WTC11 (cell line): ENCODE results near the gene ECD. TPM values are rescaled to one million over a fixed set of nuclear protein-coding genes. Genes with fewer than 3 reads are reported as not detected.

Experiments
- ATAC-seq: fragments of 200-7000 bp; cut with Tn5 transposase; 2 replicates; pipeline ENCODE4 v1.10.0; 2021; ENCODE audit warnings: mild to moderate bottlenecking, moderate library complexity
- CTCF ChIA-PET: fragments of 300-600 bp; sonication (Branson Sonifier 250); formaldehyde crosslinking; loops from one replicate; lab custom pipeline; 2021; ENCODE audit warnings: antibody characterized with exemption; lab: Charles Lee
- POLR2A ChIA-PET: fragments of 350-600 bp; sonication (Branson Sonifier 250); formaldehyde crosslinking; loops from one replicate; lab custom pipeline; 2021; ENCODE audit warnings: antibody characterized with exemption; lab: Charles Lee
- DNase-seq: peaks from one replicate; pipeline ENCODE4 v3.0.0; 2021; ENCODE audit warnings: low spot score
- H3K27ac Mint-ChIP-seq: 2 replicates; pipeline ENCODE4 v1.8.0; 2021; ENCODE audit warnings: mixed read lengths
- H3K27me3 Mint-ChIP-seq: 2 replicates; pipeline ENCODE4 v1.8.0; 2021; ENCODE audit warnings: low read depth, mild to moderate bottlenecking, moderate library complexity, mixed read lengths
- H3K36me3 Mint-ChIP-seq: 2 replicates; pipeline ENCODE4 v1.8.0; 2021; ENCODE audit warnings: mixed read lengths
- H3K4me1 Mint-ChIP-seq: 2 replicates; pipeline ENCODE4 v1.8.0; 2022; ENCODE audit warnings: mixed read lengths
- H3K4me3 Mint-ChIP-seq: 2 replicates; pipeline ENCODE4 v1.8.0; 2021; ENCODE audit warnings: mild to moderate bottlenecking, moderate library complexity, mixed read lengths
- H3K9me3 Mint-ChIP-seq: 2 replicates; pipeline ENCODE4 v1.8.0; 2021; ENCODE audit warnings: mixed read lengths
- AR ChIP-seq: fragments of 250-450 bp; sonication (Bioruptor Pico); IDR thresholded peaks from 2 replicates; pipeline ENCODE4 v1.9.0; 2021; ENCODE audit warnings: mild to moderate bottlenecking
- CBFB ChIP-seq: sonication (generic); formaldehyde crosslinking; IDR thresholded peaks from 2 replicates; pipeline ENCODE4 v1.8.1; 2022; ENCODE audit warnings: mild to moderate bottlenecking, low read depth, missing genetic modification reagents
- CDX4 ChIP-seq: fragments of 250-450 bp; sonication (Bioruptor Pico); IDR thresholded peaks from 2 replicates; pipeline ENCODE4 v1.9.0; 2021; ENCODE audit warnings: moderate library complexity, mild to moderate bottlenecking, inconsistent platforms, borderline replicate concordance
- E2F1 ChIP-seq: sonication (generic); formaldehyde crosslinking; IDR thresholded peaks from 2 replicates; pipeline ENCODE4 v1.8.0; 2022; ENCODE audit warnings: mild to moderate bottlenecking, missing genetic modification reagents
- E2F4 ChIP-seq: sonication (generic); formaldehyde crosslinking; IDR thresholded peaks from 2 replicates; pipeline ENCODE4 v1.8.1; 2022; ENCODE audit warnings: low read depth, mild to moderate bottlenecking, moderate library complexity, missing genetic modification reagents, borderline replicate concordance
- ERG ChIP-seq: fragments of 250-450 bp; sonication (Bioruptor Pico); IDR thresholded peaks from 2 replicates; pipeline ENCODE4 v1.8.0; 2021; ENCODE audit warnings: mild to moderate bottlenecking
- FOXP1 ChIP-seq: sonication (generic); formaldehyde crosslinking; IDR thresholded peaks from 2 replicates; pipeline ENCODE4 v1.8.0; 2022; ENCODE audit warnings: missing genetic modification reagents, mild to moderate bottlenecking, moderate library complexity, borderline replicate concordance
- IRF2 ChIP-seq: sonication (generic); formaldehyde crosslinking; IDR thresholded peaks from 2 replicates; pipeline ENCODE4 v1.8.0; 2022; ENCODE audit warnings: low read depth, missing genetic modification reagents, borderline replicate concordance
- JAZF1 ChIP-seq: fragments of 250-450 bp; sonication (Bioruptor Pico); IDR thresholded peaks from 2 replicates; pipeline ENCODE4 v1.9.0; 2021; ENCODE audit warnings: moderate library complexity, mild to moderate bottlenecking, inconsistent platforms
- NFE2L1 ChIP-seq: sonication (generic); formaldehyde crosslinking; IDR thresholded peaks from 2 replicates; pipeline ENCODE4 v1.8.1; 2023; ENCODE audit warnings: missing genetic modification reagents
- NR1H2 ChIP-seq: sonication (generic); formaldehyde crosslinking; IDR thresholded peaks from 2 replicates; pipeline ENCODE4 v1.9.0; 2021; ENCODE audit warnings: mild to moderate bottlenecking, moderate library complexity, missing genetic modification reagents
- NR2C2 ChIP-seq: sonication (generic); formaldehyde crosslinking; IDR thresholded peaks from 2 replicates; pipeline ENCODE4 v1.8.0; 2022; ENCODE audit warnings: mild to moderate bottlenecking, missing genetic modification reagents
- SMAD3 ChIP-seq: sonication (generic); formaldehyde crosslinking; IDR thresholded peaks from 2 replicates; pipeline ENCODE4 v1.8.0; 2022; ENCODE audit warnings: missing genetic modification reagents, mild to moderate bottlenecking, borderline replicate concordance
- SP1 ChIP-seq: sonication (generic); formaldehyde crosslinking; conservative IDR thresholded peaks from 2 replicates; pipeline ENCODE4 v1.8.1; 2022; ENCODE audit warnings: missing genetic modification reagents
- ZNF416 ChIP-seq: fragments of 250-450 bp; sonication (Bioruptor Pico); IDR thresholded peaks from 2 replicates; pipeline ENCODE4 v1.9.0; 2021; ENCODE audit warnings: mild to moderate bottlenecking, inconsistent platforms
- ZNF423 ChIP-seq: fragments of 250-450 bp; sonication (Bioruptor Pico); IDR thresholded peaks from 2 replicates; pipeline ENCODE4 v2.1.2; 2022; ENCODE audit warnings: mild to moderate bottlenecking, moderate library complexity
- total RNA-seq: library from RNA; stranded (reverse); gene quantifications from 3 replicates; pipeline ENCODE4 v1.2.3, GENCODE V29; 2021
- TF ChIP-seq, protein P1 (sequence below): sonication (generic); formaldehyde crosslinking; IDR thresholded peaks from 2 replicates; pipeline ENCODE4 v1.8.1; 2023; ENCODE audit warnings: mild to moderate bottlenecking, missing genetic modification reagents, moderate library complexity

Gene ECD
- total RNA-seq, 1 experiment from 2014 or later = 38.2 TPM

DNA sequence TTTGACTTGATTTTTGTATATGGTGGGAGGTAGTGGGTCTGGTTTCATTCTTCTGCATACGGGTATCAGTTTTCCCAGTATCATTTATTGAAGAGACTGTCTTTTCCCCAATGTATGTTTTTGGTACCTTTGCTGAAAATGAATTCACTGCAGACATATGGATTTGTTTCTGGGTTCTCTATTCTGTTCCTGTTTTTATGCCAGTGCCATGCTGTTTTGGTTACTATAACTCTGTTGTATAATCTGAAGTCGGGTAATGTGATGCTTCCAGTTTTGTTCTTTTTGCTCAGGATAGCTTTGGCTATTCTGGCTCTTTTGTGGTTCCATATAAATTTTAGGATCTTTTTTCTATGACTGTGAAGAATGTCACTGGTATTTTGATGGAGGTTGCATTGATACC is 836 bp downstream of the ECD start:
- ATAC-seq = no peak
- POLR2A ChIA-PET = no interaction called here
- Mint-ChIP-seq H3K36me3 (peaks cover 16% of the 10 kb centered on the region), H3K4me3 (peak overlapping the region; percentile 100), H3K4me1 (peaks cover 14% of the 10 kb centered on the region), H3K27me3 (no peaks in the 10 kb centered on the region; the same call in 1 of the 2 replicates), H3K27ac (peak overlapping the region; percentile 100), H3K9me3 (no peaks in the 10 kb centered on the region)
- CTCF ChIA-PET = no interaction called here
- DNase-seq = no peak
- no peak for TF ChIP-seq E2F4
- no peak for TF ChIP-seq CDX4 (CRISPR knock-in tag)
- no peak for TF ChIP-seq ZNF423 (CRISPR knock-in tag)
- no peak for TF ChIP-seq AR (CRISPR knock-in tag)
- TF ChIP-seq, protein P1, sequence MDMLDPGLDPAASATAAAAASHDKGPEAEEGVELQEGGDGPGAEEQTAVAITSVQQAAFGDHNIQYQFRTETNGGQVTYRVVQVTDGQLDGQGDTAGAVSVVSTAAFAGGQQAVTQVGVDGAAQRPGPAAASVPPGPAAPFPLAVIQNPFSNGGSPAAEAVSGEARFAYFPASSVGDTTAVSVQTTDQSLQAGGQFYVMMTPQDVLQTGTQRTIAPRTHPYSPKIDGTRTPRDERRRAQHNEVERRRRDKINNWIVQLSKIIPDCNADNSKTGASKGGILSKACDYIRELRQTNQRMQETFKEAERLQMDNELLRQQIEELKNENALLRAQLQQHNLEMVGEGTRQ = no peak
- TF ChIP-seq JAZF1 (CRISPR knock-in tag) = no peak
- TF ChIP-seq ERG = no peak
- no peak for TF ChIP-seq E2F1 (CRISPR knock-in tag)
- TF ChIP-seq FOXP1 (CRISPR knock-in tag) = no peak
- no peak for TF ChIP-seq IRF2 (CRISPR knock-in tag)
- TF ChIP-seq NFE2L1 = no peak
- TF ChIP-seq NR2C2 (CRISPR knock-in tag) = no peak
- TF ChIP-seq CBFB (CRISPR knock-in tag) = no peak
- TF ChIP-seq SP1 (CRISPR knock-in tag) = no peak
- TF ChIP-seq SMAD3 = no peak

DNA sequence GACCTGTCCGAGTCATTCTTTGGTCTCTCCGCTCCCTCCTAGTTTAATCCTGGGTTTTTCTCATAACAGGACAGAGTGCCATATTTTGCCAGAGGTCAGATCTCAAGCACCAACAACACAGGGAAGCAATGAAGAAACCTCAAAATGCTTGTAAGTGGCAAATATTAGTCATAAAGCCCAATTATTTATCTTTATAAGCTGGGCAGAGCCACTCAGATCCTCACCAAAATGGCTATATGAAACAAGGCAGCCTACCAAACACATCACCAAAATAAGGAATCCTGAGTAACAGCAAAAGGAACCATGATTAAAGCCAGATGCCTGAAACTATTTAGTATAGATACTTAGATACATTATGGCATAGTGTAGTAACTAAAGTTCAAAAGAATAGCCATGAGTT is 4.7 kb downstream of the ECD start:
- Mint-ChIP-seq H3K36me3 (peaks cover 32% of the 10 kb centered on the region), H3K4me1 (peaks cover 10% of the 10 kb centered on the region), H3K9me3 (no peaks in the 10 kb centered on the region), H3K27ac (no peak overlapping the region), H3K4me3 (no peak overlapping the region), H3K27me3 (no peaks in the 10 kb centered on the region; the same call in 1 of the 2 replicates)
- ChIA-PET POLR2A (no interaction called here), CTCF (no interaction called here)
- DNase-seq (no peak), ATAC-seq (no peak)
- no peak for TF ChIP-seq ZNF416 (CRISPR knock-in tag)
- no peak for TF ChIP-seq NR1H2 (CRISPR knock-in tag)
